Endothelial cell of umbilical vein (primary cell): ENCODE data around the gene VSNL1. TPM values are rescaled to one million over a fixed set of nuclear protein-coding genes. Genes with fewer than 3 reads are reported as not detected.

Experiments used
- BruUV-seq: library from RNA; stranded (reverse); fragments of 400-500 nt; replicated peaks from 2 replicates; lab custom pipeline; 2021; lab: Mats Ljungman, UMichigan
- CTCF ChIA-PET: fragments of 300-600, 350-600 bp; sonication (Branson Sonifier 250); formaldehyde crosslinking; loops from one replicate; lab custom pipeline; 2021; ENCODE audit warnings: antibody characterized with exemption, inconsistent platforms; lab: Charles Lee
- POLR2A ChIA-PET: fragments of 300-600, 350-600 bp; sonication (Branson Sonifier 250); formaldehyde crosslinking; loops from one replicate; lab custom pipeline; 2021; ENCODE audit warnings: antibody characterized with exemption, inconsistent platforms; lab: Charles Lee
- DNase-seq: peaks from one replicate; pipeline ENCODE4 v3.0.0-alpha.2; 2011; ENCODE audit warnings: low read depth, low spot score
- FAIRE-seq: peaks from 2 replicates; lab custom pipeline; 2011; peaks lifted over from hg19 to GRCh38; lab: Jason Lieb, UNC
- H2AFZ ChIP-seq: 2 replicates; pipeline ENCODE4 v1.6.0; 2012; ENCODE audit warnings: low read depth, low read length, control low read depth, inconsistent platforms
- H3K27ac ChIP-seq: 2 replicates; pipeline ENCODE4 v1.5.1; 2011; ENCODE audit warnings: low read depth, mild to moderate bottlenecking, control low read depth, low read length, moderate library complexity; ENCODE audit not compliant: insufficient read depth
- H3K27me3 ChIP-seq, 2 experiments: 2 replicates each; pipeline versions ENCODE4 v1.6.0 to v1.6.1; 2011; ENCODE audit warnings: low read length in 2 of 2, mixed read lengths in 1 of 2; ENCODE audit not compliant: control insufficient read depth in 2 of 2, insufficient read depth in 2 of 2
- H3K36me3 ChIP-seq, 2 experiments: 2 replicates in 1 of 2; 3 replicates in 1 of 2; pipeline ENCODE4 v1.5.1; 2011; ENCODE audit warnings: low read length in 2 of 2, mild to moderate bottlenecking in 1 of 2, moderate library complexity in 1 of 2; ENCODE audit not compliant: control insufficient read depth in 2 of 2, insufficient read depth in 2 of 2; ENCODE audit errors: extremely low read depth in 1 of 2
- H3K4me1 ChIP-seq: 3 replicates; pipeline ENCODE4 v1.5.1; 2011; ENCODE audit warnings: mild to moderate bottlenecking, low read length; ENCODE audit not compliant: control insufficient read depth, insufficient read depth; ENCODE audit errors: extremely low read depth
- H3K4me2 ChIP-seq: 2 replicates; pipeline ENCODE4 v1.6.1; 2011; ENCODE audit warnings: low read length, control low read depth, mixed read lengths; ENCODE audit not compliant: insufficient read depth
- H3K4me3 ChIP-seq, 3 experiments: fragments of 200-600 bp in 1 of 3; sonication (generic), shearing (Covaris generic) in 1 of 3; replicated peaks in 1 of 3; 2 replicates each; pipeline ENCODE4 v1.5.1; 2011 to 2016; ENCODE audit warnings: control low read depth in 3 of 3, low read length in 3 of 3, mild to moderate bottlenecking in 2 of 3, inconsistent platforms in 1 of 3, low read depth in 1 of 3, moderate library complexity in 1 of 3; ENCODE audit not compliant: insufficient read depth in 1 of 3
- H3K79me2 ChIP-seq: 2 replicates; pipeline ENCODE4 v1.6.0; 2012; ENCODE audit warnings: low read length, inconsistent platforms; ENCODE audit not compliant: control insufficient read depth, insufficient read depth
- H3K9ac ChIP-seq: replicated peaks from 2 replicates; pipeline ENCODE3; 2011; ENCODE audit warnings: low read length, control low read depth; ENCODE audit not compliant: insufficient read depth; ENCODE audit errors: extremely low read depth
- H3K9me1 ChIP-seq: replicated peaks from 3 replicates; pipeline ENCODE4 v1.6.0; 2011; ENCODE audit warnings: mild to moderate bottlenecking, low read length; ENCODE audit not compliant: control insufficient read depth, insufficient read depth; ENCODE audit errors: extremely low read depth
- H3K9me3 ChIP-seq: replicated peaks from 2 replicates; pipeline ENCODE4 v1.5.1; 2012; ENCODE audit warnings: low read length, inconsistent platforms; ENCODE audit not compliant: control insufficient read depth, insufficient read depth
- H4K20me1 ChIP-seq: replicated peaks from 2 replicates; pipeline ENCODE3; 2011; ENCODE audit warnings: mild to moderate bottlenecking, low read length; ENCODE audit not compliant: control insufficient read depth, insufficient read depth; ENCODE audit errors: extremely low read depth
- EZH2 ChIP-seq: IDR thresholded peaks from 2 replicates; pipeline ENCODE4 v1.6.1; 2012; ENCODE audit warnings: borderline replicate concordance, low read depth, mild to moderate bottlenecking, moderate library complexity, low read length, inconsistent platforms; ENCODE audit not compliant: severe bottlenecking
- FOS ChIP-seq: IDR thresholded peaks from 2 replicates; pipeline ENCODE4 v1.6.1; 2011; ENCODE audit warnings: mild to moderate bottlenecking, low read length, moderate library complexity, borderline replicate concordance; ENCODE audit not compliant: insufficient read depth
- GATA2 ChIP-seq: IDR thresholded peaks from 2 replicates; pipeline ENCODE4 v1.7.0; 2011; ENCODE audit warnings: low read depth, mild to moderate bottlenecking, moderate library complexity, mixed read lengths, low read length; ENCODE audit not compliant: insufficient read length, insufficient read depth
- JUN ChIP-seq: IDR thresholded peaks from 2 replicates; pipeline ENCODE4 v1.6.1; 2011; ENCODE audit warnings: borderline replicate concordance, low read depth; ENCODE audit not compliant: insufficient read length, insufficient read depth
- MYC ChIP-seq: IDR thresholded peaks from one replicate; pipeline ENCODE4 v1.6.1; 2011; ENCODE audit warnings: mild to moderate bottlenecking, low read depth, low read length
- POLR2A ChIP-seq: IDR thresholded peaks from 2 replicates; pipeline ENCODE4 v1.6.1; 2012; ENCODE audit warnings: low read depth, mild to moderate bottlenecking, control low read depth, low read length
- POLR2AphosphoS5 ChIP-seq: IDR thresholded peaks from 2 replicates; pipeline ENCODE4 v1.6.1; 2012; ENCODE audit warnings: low read depth, mild to moderate bottlenecking, control low read depth, low read length, moderate library complexity; ENCODE audit not compliant: insufficient read depth
- dilution Hi-C: fragments of 300-500 bp; cut with MboI; formaldehyde crosslinking; loops from one replicate; pipeline ENCODE4 v1.15.0; 2019; ENCODE audit warnings: low sequenced_read_pairs; ENCODE audit not compliant: extremely low pct_ligation_motif_present
- intact Hi-C: fragments of 100-400 bp; cut with micrococcal nuclease; formaldehyde crosslinking; loops from one replicate; pipeline ENCODE4 v1.10.0; 2022
- polyA plus RNA-seq, 4 experiments: library from polyadenylated mRNA; depleted of rRNA in 3 of 4; stranded (reverse) in 3 of 4; unstranded in 1 of 4; fragments of >200 nt; gene quantifications; 2 replicates each; pipeline versions ENCODE4 v1.2.1 to v1.2.3, GENCODE V29; 2011 to 2012; ENCODE audit warnings: missing spikeins in 1 of 4
- total RNA-seq: library from RNA; stranded (reverse); gene quantifications from 2 replicates; pipeline ENCODE4 v1.2.3, GENCODE V29; 2021
- TF ChIP-seq, protein P1 (sequence below): IDR thresholded peaks from 2 replicates; pipeline ENCODE4 v1.6.1; 2011; ENCODE audit not compliant: insufficient read depth, insufficient read length
- TF ChIP-seq, protein P2 (sequence below), 2 donors: IDR thresholded peaks; 1 replicate in 1 of 2; 2 replicates in 1 of 2; pipeline ENCODE4 v1.5.1; 2011; ENCODE audit warnings: low read length in 2 of 2, mild to moderate bottlenecking in 2 of 2, moderate library complexity in 2 of 2, control low read depth in 1 of 2, inconsistent platforms in 1 of 2, low read depth in 1 of 2; ENCODE audit not compliant: insufficient read depth in 1 of 2; ENCODE audit errors: extremely low read depth in 1 of 2

VSNL1 gene
- total and polyA plus RNA-seq, 2 donors (not counting 3 experiments of a cell fraction or from before 2014, with no cell fraction given) = not detected

- no peak for TF ChIP-seq GATA2
- TF ChIP-seq, protein P1, sequence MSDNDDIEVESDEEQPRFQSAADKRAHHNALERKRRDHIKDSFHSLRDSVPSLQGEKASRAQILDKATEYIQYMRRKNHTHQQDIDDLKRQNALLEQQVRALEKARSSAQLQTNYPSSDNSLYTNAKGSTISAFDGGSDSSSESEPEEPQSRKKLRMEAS = no peak
- TF ChIP-seq POLR2A = no peak
- no peak for TF ChIP-seq FOS
- TF ChIP-seq MYC = no peak
- TF ChIP-seq, protein P2, sequence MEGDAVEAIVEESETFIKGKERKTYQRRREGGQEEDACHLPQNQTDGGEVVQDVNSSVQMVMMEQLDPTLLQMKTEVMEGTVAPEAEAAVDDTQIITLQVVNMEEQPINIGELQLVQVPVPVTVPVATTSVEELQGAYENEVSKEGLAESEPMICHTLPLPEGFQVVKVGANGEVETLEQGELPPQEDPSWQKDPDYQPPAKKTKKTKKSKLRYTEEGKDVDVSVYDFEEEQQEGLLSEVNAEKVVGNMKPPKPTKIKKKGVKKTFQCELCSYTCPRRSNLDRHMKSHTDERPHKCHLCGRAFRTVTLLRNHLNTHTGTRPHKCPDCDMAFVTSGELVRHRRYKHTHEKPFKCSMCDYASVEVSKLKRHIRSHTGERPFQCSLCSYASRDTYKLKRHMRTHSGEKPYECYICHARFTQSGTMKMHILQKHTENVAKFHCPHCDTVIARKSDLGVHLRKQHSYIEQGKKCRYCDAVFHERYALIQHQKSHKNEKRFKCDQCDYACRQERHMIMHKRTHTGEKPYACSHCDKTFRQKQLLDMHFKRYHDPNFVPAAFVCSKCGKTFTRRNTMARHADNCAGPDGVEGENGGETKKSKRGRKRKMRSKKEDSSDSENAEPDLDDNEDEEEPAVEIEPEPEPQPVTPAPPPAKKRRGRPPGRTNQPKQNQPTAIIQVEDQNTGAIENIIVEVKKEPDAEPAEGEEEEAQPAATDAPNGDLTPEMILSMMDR (IDR thresholded peaks at IDR 0.05; ENCODE audit: extremely low read depth in 1 of 2, insufficient read depth in 1 of 2, low read depth in 1 of 2, low read length in 2 of 2) = no peak
- TF ChIP-seq EZH2 = no peak
- TF ChIP-seq POLR2AphosphoS5 = no peak
- TF ChIP-seq JUN = no peak
- no peaks in the 10 kb centered on the region for H3K36me3 ChIP-seq
- dilution Hi-C loops (no loop called here), intact Hi-C loops (no loop called here)
- no peak for FAIRE-seq
- no peaks in the 10 kb centered on the region for H3K4me1 ChIP-seq
- H3K79me2 ChIP-seq = no peaks in the 10 kb centered on the region
- no peak overlapping the region for H3K27ac ChIP-seq
- no peak overlapping the region for H3K4me3 ChIP-seq
- no peak overlapping the region for H3K4me2 ChIP-seq
- H3K9ac ChIP-seq = no peak overlapping the region
- no peak for DNase-seq
- no peaks in the 10 kb centered on the region for H3K9me1 ChIP-seq
- CTCF ChIA-PET = no interaction called here
- POLR2A ChIA-PET = no interaction called here
- no peaks in the 10 kb centered on the region for H4K20me1 ChIP-seq
- no peaks in the 10 kb centered on the region for H3K27me3 ChIP-seq
- no peak overlapping the region for H2AFZ ChIP-seq
- BruUV-seq = no TSS peak
- no peaks in the 10 kb centered on the region for H3K9me3 ChIP-seq
These were observed 54.3 kb downstream of the VSNL1 start for GRCh38 chr2:17594533-17595401.
